ENCODE measurements around the gene PCAT7. TPM values are rescaled to one million over a fixed set of nuclear protein-coding genes. Genes with fewer than 3 reads are reported as not detected.

The PCAT7 gene
- polyA plus RNA-seq, 1 of the 3 experiments (the other 2 are of a cell fraction): not detected

- no peaks in the 10 kb centered on the region for H3K36me3 ChIP-seq (replicated peaks in 1 of 2; ENCODE audit: control insufficient read depth in 1 of 2, insufficient read depth in 2 of 2, low read length in 1 of 2)
These were observed 28.6 kb upstream of the PCAT7 start for GRCh38 chr9:94526271-94526670.

DNA sequence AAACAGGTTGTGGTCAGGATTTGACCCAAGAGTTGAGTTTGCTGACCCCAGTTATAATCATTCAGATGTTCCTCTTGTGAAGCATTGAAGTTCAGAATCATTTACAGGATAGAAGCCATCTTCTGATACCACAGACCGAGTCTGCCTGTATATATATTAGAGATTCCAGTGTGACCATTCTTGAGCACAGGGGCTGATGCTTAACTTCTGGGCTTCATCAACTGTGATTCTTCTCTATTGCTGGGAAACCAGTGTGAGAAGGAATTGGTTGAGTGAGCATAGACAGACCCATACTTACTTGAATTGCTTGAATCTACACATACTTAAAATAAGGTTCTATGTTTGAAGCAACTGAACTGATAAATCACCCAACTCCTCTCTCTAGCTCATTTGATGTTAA lies 27.9 kb upstream of the PCAT7 start:
- H3F3A ChIP-seq (replicated peaks; ENCODE audit: insufficient read depth): no peaks in the 10 kb centered on the region
- no peak for TF ChIP-seq GATA2 (CRISPR knock-in tag; IDR thresholded peaks at IDR 0.05)
- no peak for TF ChIP-seq EZH2phosphoT487 (IDR thresholded peaks at IDR 0.05; ENCODE audit: borderline replicate concordance, low read depth)
- TF ChIP-seq FOSL2 (IDR thresholded peaks at IDR 0.05; ENCODE audit: borderline replicate concordance, low read depth): no peak
- TF ChIP-seq NRF1 (IDR thresholded peaks at IDR 0.05; ENCODE audit: low read depth, low read length): no peak
- no peak for TF ChIP-seq RCOR1 (IDR thresholded peaks at IDR 0.05; ENCODE audit: low read length)
- H3K9ac ChIP-seq: no peak overlapping the region
- CTCF ChIA-PET: no interaction called here
- POLR2A ChIA-PET: no interaction called here
- H3K9me3 ChIP-seq: no peaks in the 10 kb centered on the region
- H3K4me1 ChIP-seq (ENCODE audit: control insufficient read depth in 1 of 2, insufficient read depth in 2 of 2, low read depth in 1 of 2, low read length in 1 of 2): no peaks in the 10 kb centered on the region
- no peak overlapping the region for H2AFZ ChIP-seq (ENCODE audit: low read depth)
- H3K79me2 ChIP-seq (ENCODE audit: insufficient read depth): no peaks in the 10 kb centered on the region
- WGBS (ENCODE audit: low lambda C conversion rate): 14% methylated on average over 1 of the region's 1 CpG
- H3K9me2 ChIP-seq: no peaks in the 10 kb centered on the region
- no peak overlapping the region for H3K4me2 ChIP-seq
- no peak overlapping the region for H3K4me3 ChIP-seq (ENCODE audit: low read depth in 2 of 2, low read length in 1 of 2)
- H4K20me1 ChIP-seq (ENCODE audit: insufficient read depth): no peaks in the 10 kb centered on the region
- H3K36me3 ChIP-seq (replicated peaks in 1 of 2; ENCODE audit: control insufficient read depth in 1 of 2, insufficient read depth in 2 of 2, low read length in 1 of 2): no peaks in the 10 kb centered on the region
- H3K27me3 ChIP-seq (ENCODE audit: insufficient read depth): no peaks in the 10 kb centered on the region
- H3K27ac ChIP-seq (ENCODE audit: low read depth in 2 of 2, low read length in 1 of 2): no peak overlapping the region
- no peak for DNase-seq

More at GRCh38 chr9:94526271-94526670, 28.6 kb upstream of the PCAT7 start:
- Histone ChIP-seq H3F3A (replicated peaks; ENCODE audit: insufficient read depth) (no peaks in the 10 kb centered on the region), H3K79me2 (ENCODE audit: insufficient read depth) (no peaks in the 10 kb centered on the region), H3K27ac (ENCODE audit: low read depth in 2 of 2, low read length in 1 of 2) (no peak overlapping the region), H3K27me3 (ENCODE audit: insufficient read depth) (no peaks in the 10 kb centered on the region), H4K20me1 (ENCODE audit: insufficient read depth) (no peaks in the 10 kb centered on the region), H3K9me3 (no peaks in the 10 kb centered on the region), H3K4me2 (no peak overlapping the region), H3K4me1 (ENCODE audit: control insufficient read depth in 1 of 2, insufficient read depth in 2 of 2, low read depth in 1 of 2, low read length in 1 of 2) (no peaks in the 10 kb centered on the region), H2AFZ (ENCODE audit: low read depth) (no peak overlapping the region), H3K9ac (no peak overlapping the region), H3K9me2 (no peaks in the 10 kb centered on the region), H3K4me3 (ENCODE audit: low read depth in 2 of 2, low read length in 1 of 2) (no peak overlapping the region)
- ChIA-PET POLR2A (interaction anchor here (0.5 kb wide), 1 partner anchor 82 kb away, joined by 4 read pairs; no protein-coding TSS in a partner anchor), CTCF (no interaction called here)
- 89% methylated on average over 1 of the region's 1 CpG for WGBS (ENCODE audit: low lambda C conversion rate)
- DNase-seq: no peak
- TF ChIP-seq MAX (IDR thresholded peaks at IDR 0.05; ENCODE audit: low read depth) (no peak), IRF3 (IDR thresholded peaks at IDR 0.05; ENCODE audit: low read depth, low read length) (no peak), SIN3A (IDR thresholded peaks at IDR 0.05; ENCODE audit: borderline replicate concordance, low read depth, low read length) (no peak), TAF1 (IDR thresholded peaks at IDR 0.05; ENCODE audit: borderline replicate concordance, low read depth, low read length) (no peak), NFIC (IDR thresholded peaks at IDR 0.05; ENCODE audit: borderline replicate concordance) (no peak), EP300 (IDR thresholded peaks at IDR 0.05; ENCODE audit: borderline replicate concordance in 1 of 2, low read depth in 1 of 2, low read length in 1 of 2) (no peak), TCF12 (IDR thresholded peaks at IDR 0.05) (no peak)
